GM21390 (cell line): ENCODE measurements around the gene PTPRD.

ENCODE experiments used
- ATAC-seq: cut with Tn5 transposase; IDR thresholded peaks from one replicate; pipeline ENCODE4 v1.9.1; 2021; ENCODE audit not compliant: unreplicated experiment

Gene PTPRD

GRCh38 chr9:8628791-8629190 lies 1984.0 kb downstream of the PTPRD start:
- no peak for ATAC-seq

DNA sequence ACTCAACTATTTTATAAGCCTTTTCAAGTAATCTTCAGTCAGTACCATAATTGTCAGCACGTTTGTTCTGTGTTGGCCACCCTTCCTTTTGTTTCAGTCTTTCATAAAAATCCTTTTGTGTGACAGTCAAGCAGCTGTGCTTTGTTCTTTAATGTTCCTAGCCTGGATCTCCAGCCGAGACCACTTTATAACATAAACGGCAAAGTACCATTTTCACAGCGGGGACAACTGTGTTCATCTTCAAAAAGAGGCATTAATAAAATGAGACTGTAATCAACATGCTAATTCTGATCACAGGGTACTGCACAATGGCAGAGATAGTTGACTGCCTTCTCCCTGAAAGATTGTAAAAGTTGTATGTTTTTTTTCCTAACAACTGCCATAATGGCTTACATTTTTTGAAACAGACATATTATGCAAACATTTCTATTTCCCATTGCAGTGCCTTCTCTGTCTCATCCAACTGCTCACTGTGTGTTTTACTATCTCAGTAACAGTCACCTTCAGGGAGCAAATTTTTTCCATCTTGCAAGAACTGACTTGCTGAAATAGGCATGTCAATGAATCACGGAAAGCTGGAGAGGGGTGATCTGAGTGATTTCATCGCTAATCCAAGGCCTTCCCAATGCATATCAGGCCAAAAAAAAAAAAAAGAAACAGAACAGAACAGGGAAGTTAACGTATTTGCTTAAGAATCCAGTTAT lies 1984.7 kb downstream of the PTPRD start:
- no peak for ATAC-seq

DNA sequence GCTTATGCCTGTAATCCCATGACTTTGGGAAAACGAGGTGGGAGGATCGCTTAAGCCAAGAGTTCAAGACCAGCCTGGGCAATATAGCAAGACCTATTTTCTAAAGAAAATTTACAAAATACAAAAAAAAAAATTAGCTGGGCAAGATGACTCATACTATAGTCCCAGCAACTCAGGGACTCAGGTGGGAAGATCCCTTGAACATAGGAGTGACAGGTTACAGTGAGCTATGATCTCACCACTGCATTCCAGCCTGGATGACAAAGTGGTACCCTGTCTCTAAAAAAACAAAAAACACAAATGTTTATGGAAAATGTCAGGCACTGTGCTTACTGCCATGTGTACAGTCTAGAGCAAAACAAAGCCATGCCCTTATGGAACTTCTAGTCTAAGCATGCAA lies 1989.9 kb downstream of the PTPRD start:
- ATAC-seq = no peak

GRCh38 chr9:8622222-8622802 lies 1990.5 kb downstream of the PTPRD start:
- ATAC-seq = no peak

GRCh38 chr9:8621416-8621815 lies 1991.4 kb downstream of the PTPRD start:
- no peak for ATAC-seq

- ATAC-seq = no peak
These were observed 1996.4 kb downstream of the PTPRD start for GRCh38 chr9:8616414-8616813.

GRCh38 chr9:8614926-8615440 lies 1997.8 kb downstream of the PTPRD start:
- ATAC-seq = no peak

DNA sequence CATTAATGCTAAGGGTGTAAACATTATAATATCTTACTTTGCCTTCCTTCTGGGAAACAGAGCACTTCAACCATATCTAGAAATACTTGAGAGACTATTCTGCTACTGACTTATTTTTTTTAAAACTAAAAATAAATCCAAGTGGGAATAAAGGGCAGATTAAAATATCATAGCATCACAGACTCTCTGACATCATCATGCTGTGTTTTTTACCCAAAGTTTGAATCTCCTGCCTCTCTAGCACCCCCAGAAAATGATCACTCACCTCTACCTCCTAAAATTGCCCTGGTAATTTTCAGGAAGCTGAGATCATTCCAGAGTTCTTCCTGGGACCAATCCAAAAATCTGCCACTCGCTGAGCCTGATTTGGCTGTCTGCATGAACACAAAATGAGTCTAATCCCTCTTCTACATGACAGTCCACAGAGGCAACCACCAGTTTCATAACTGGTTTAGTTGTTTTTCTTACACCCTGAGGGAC lies 1999.4 kb downstream of the PTPRD start:
- no peak for ATAC-seq

DNA sequence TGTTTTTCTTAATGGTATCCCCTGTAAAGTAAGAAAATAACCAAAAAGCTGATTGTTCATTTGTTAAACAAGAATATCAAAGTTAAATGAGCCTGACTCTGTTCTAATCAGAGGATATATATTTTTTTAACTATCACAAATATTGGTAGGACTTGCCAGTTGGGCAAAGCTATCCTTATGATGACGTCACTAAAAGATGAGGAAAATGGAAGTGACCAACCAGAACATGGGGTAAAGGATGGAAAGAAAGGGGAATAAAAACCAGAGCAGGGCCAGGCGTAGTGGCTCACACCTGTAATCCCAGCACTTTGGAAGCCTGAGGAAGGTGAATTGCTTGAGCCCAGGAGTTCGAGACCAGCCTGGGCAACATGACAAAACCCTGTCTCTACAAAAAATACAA lies 2001.6 kb downstream of the PTPRD start:
- ATAC-seq = no peak

DNA sequence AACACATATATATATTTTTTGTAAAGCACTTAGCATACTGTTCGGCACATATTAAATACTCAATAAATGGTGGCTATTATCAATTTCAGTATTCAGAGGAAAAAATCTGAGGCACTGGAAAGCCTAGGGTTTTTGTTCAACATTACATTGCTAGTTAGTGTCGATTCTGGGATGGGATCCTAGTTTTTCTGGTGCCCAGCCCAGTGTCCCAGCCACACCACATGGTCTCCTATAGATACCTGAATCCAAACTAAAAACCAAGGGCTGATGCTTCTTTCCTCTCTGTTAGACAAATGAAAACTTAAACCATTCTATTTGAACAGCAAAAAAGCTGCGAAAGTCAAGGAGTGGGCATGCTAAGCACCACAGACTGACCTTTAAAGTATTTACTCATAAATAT lies 2002.5 kb downstream of the PTPRD start:
- ATAC-seq = no peak

DNA sequence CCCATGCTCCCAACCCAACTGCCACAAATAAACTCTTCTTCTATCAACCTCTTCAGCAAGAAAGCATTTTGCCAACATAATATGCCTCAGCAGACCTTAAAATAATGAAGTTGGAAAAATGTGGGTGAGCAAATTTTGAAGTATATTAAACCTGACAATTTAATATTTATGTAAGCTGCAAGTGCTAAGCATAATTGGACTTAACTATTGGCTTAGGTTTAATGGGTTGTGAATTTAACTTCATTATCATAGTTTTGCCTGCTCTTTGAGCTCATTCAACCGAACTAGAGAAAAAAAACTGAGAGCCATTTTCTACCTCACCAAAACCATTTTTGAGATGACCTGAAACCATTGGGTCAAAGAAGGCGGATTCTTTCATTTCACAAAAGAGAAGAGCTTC lies 2007.7 kb downstream of the PTPRD start:
- no peak for ATAC-seq

- ATAC-seq = no peak
These were observed 2008.6 kb downstream of the PTPRD start for GRCh38 chr9:8604201-8604600.

- ATAC-seq = no peak
These were observed 2011.7 kb downstream of the PTPRD start for GRCh38 chr9:8600914-8601680.

DNA sequence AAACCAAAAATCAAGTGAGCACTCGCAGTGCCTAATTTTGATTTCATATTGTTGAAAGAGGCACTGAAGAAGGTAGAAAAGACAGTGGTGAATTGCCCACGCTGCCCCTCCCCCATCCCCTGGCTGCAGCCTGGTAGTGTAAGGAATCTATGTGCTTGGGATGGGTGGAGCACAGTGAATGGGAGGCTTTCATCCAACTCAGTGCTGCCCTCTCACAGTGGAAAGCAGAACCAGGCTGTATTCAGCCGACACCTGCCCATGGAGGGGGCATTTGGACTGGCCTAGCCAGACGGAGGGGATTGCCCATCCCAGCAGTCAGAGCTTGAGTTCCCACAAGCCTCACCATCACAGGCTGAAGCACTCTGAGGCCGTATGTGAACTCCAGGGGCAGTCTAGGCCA lies 2012.9 kb downstream of the PTPRD start:
- no peak for ATAC-seq

DNA sequence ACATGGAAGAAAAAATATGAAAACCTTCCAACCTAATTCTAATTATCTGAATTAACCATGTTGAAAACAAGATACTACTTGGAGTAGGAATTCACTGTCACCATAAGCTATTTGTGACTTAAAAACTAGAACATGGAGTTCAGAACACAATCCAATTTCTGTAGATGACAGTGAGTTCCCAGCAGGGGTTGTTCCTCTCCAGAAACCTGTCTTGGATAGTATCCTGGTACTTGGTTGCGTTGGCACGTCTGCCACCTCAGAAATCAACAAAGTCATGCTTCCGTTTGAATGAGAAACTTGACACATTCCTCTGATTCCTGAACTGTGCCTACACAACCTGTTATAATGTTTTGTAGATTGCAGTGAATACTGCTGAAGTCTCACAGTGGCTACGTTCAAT lies 2023.3 kb downstream of the PTPRD start:
- no peak for ATAC-seq

GRCh38 chr9:8585036-8585435 lies 2027.8 kb downstream of the PTPRD start:
- ATAC-seq = no peak

GRCh38 chr9:8579661-8580060 lies 2033.1 kb downstream of the PTPRD start:
- no peak for ATAC-seq

DNA sequence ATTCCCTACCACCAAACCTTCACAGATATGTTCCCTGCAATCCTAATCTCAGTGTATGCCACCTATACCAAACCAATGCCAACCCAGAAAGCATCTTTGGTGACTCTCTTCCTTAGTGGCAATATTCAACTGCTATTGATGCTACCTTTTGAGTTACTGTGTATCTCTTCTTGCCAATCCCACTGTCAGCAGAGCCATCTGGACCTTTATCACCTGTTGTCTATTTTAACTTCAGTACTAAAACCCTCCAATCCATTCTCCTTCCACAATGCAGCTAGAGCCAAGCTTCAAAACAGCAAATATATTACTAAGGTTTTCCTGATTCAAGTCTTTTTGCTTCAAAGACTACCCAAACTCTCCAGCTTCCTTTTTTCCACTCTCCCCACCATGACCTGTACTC lies 2036.1 kb downstream of the PTPRD start:
- ATAC-seq = no peak

GRCh38 chr9:8574846-8575245 lies 2038.0 kb downstream of the PTPRD start:
- no peak for ATAC-seq

DNA sequence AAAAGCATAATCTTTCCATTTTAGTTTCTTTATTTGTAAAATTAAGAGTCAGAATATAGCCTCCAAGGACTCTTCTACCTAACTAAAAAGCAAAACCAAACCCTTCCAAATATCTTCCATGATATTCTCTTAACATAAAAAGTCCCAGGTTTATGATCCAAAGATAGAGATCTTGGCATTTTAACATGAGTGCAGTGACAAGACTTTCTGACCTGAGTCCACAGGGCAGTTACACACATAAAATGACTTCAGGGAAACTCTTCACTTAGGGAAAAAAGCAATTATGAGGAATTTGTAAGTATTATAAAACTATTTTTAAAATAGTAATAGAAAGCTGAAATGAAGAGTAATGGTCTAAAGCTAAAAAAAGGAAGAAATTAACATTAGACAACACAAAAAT lies 2040.6 kb downstream of the PTPRD start:
- no peak for ATAC-seq

DNA sequence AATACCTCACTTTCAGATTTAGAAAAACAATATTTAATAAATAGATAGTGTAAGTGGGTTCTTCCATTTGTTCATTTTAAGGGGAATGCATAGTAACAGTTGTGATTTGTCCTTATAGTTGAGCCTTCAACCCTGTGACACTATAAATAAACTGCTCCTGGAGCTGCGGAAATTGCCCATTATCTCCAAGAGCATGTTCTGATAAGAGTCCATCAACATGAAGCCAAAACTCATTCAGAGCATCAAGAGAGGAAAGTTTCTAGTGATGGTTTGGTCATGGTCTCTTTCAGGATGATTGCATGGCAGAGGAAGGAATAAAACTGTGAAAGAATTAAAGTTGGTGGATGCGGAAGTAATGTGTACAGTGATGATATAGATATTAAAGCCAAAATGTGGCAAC lies 2041.2 kb downstream of the PTPRD start:
- no peak for ATAC-seq

GRCh38 chr9:8570776-8571175 lies 2042.0 kb downstream of the PTPRD start:
- no peak for ATAC-seq
